Ascending aorta (tissue), 2 donors: Measurements from ENCODE around the gene IPP. TPM values are rescaled to one million over a fixed set of nuclear protein-coding genes. Genes with fewer than 3 reads are reported as not detected.
"Not testable (repeated sequence)": the region's sequence is repeated elsewhere in the genome, so short reads cannot be mapped to it uniquely, and the experiment has no call there.

Source experiments
- DNase-seq, 2 donors: peaks; one replicate each; pipeline ENCODE4 v3.0.0-alpha.2; 2019; ENCODE audit warnings: low spot score in 2 of 2
- H3K27ac ChIP-seq, 2 donors: fragments of 200-600 bp; sonication (generic); one replicate each; pipeline ENCODE4 v1.5.1; 2016 to 2017; ENCODE audit warnings: mild to moderate bottlenecking in 1 of 2
- H3K27me3 ChIP-seq: fragments of 200-600 bp; sonication (generic); one replicate; pipeline ENCODE4 v1.5.1; 2017
- H3K36me3 ChIP-seq, 2 donors: fragments of 200-600 bp; sonication (generic); one replicate each; pipeline ENCODE4 v1.5.1; 2016
- H3K4me1 ChIP-seq, 2 donors: fragments of 200-600 bp; sonication (generic); one replicate each; pipeline ENCODE4 v1.5.1; 2016 to 2017; ENCODE audit warnings: mild to moderate bottlenecking in 1 of 2
- H3K4me3 ChIP-seq, 2 donors: fragments of 200-600 bp; sonication (generic); one replicate each; pipeline ENCODE4 v1.5.1; 2016 to 2017; ENCODE audit warnings: mild to moderate bottlenecking in 1 of 2
- H3K9me3 ChIP-seq, 2 donors: fragments of 200-600 bp; sonication (generic); one replicate each; pipeline ENCODE4 v1.5.1; 2016
- CTCF ChIP-seq, 3 experiments: fragments of 200-600 bp in 2 of 3; fragments of 450-650 bp in 1 of 3; sonication (generic) in 2 of 3; IDR thresholded peaks; one replicate each; pipeline ENCODE4 v1.5.1; 2016 to 2019; ENCODE audit warnings: antibody characterized with exemption in 3 of 3, mild to moderate bottlenecking in 1 of 3, moderate library complexity in 1 of 3
- intact Hi-C: fragments of 100-400 bp; cut with DNase I; formaldehyde crosslinking; loops from one replicate; pipeline ENCODE4 v1.15.1; 2023
- total RNA-seq: library from RNA; depleted of rRNA; stranded (reverse); fragments of >200 nt; gene quantifications from one replicate; pipeline ENCODE4 v1.1.0, GENCODE V29; 2016

IPP gene
- total RNA-seq, 1 donor from 2014 or later = 5.5 TPM

- H3K27me3 ChIP-seq = no peaks in the 10 kb centered on the region
- no peak for TF ChIP-seq CTCF (IDR thresholded peaks at IDR 0.05)
- no peak overlapping the region for H3K4me3 ChIP-seq
- H3K4me1 ChIP-seq = peaks cover 3 to 13% of the 10 kb centered on the region in 2 donors
- no peak for DNase-seq
- intact Hi-C loops = loop anchor here (5.0 kb wide), 2 partner anchors 130 to 170 kb away; partner anchors contain the start of gene NASP
- no peaks in the 10 kb centered on the region for H3K9me3 ChIP-seq
- no peaks in the 10 kb centered on the region for H3K36me3 ChIP-seq
- no peak overlapping the region for H3K27ac ChIP-seq
These were observed 2.1 kb upstream of the IPP start for GRCh38 chr1:45752441-45753052.

GRCh38 chr1:45752014-45752413 is 1.6 kb upstream of the IPP start:
- H3K27me3 ChIP-seq = no peaks in the 10 kb centered on the region
- peaks cover 3 to 13% of the 10 kb centered on the region in 2 donors for H3K4me1 ChIP-seq
- peak overlapping the region; percentile 90 to 98 for H3K27ac ChIP-seq
- no peaks in the 10 kb centered on the region for H3K36me3 ChIP-seq
- TF ChIP-seq CTCF (IDR thresholded peaks at IDR 0.05) = no peak
- no peaks in the 10 kb centered on the region for H3K9me3 ChIP-seq
- DNase-seq = no peak
- intact Hi-C loops = loop anchor here (5.0 kb wide), 2 partner anchors 130 to 170 kb away; partner anchors contain the start of gene NASP
- no peak overlapping the region for H3K4me3 ChIP-seq

- peak overlapping the region; percentile 68 to 82 for H3K4me3 ChIP-seq
- not testable (repeated sequence) for H3K36me3 ChIP-seq, H3K27me3 ChIP-seq, DNase-seq, H3K9me3 ChIP-seq
- H3K27ac ChIP-seq = peak overlapping the region; percentile 90 to 98
- intact Hi-C loops = loop anchor here (5.0 kb wide), 2 partner anchors 131 to 169 kb away; partner anchors contain the start of gene NASP
- peaks cover 3 to 13% of the 10 kb centered on the region in 2 donors for H3K4me1 ChIP-seq
These were observed 786 bp upstream of the IPP start for GRCh38 chr1:45751039-45751838.

- peaks cover 9 to 11% of the 10 kb centered on the region in 2 donors for H3K36me3 ChIP-seq
- intact Hi-C loops = no loop called here
- no peak overlapping the region for H3K4me3 ChIP-seq
- H3K27ac ChIP-seq = no peak overlapping the region
- no peaks in the 10 kb centered on the region for H3K9me3 ChIP-seq
- H3K27me3 ChIP-seq = no peaks in the 10 kb centered on the region
- peaks cover 3 to 13% of the 10 kb centered on the region in 2 donors for H3K4me1 ChIP-seq
- no peak for TF ChIP-seq CTCF (IDR thresholded peaks at IDR 0.05)
- no peak for DNase-seq
These were observed 3.5 kb downstream of the IPP start for GRCh38 chr1:45746922-45747321.

- DNase-seq, H3K9me3 ChIP-seq, H3K27ac ChIP-seq, H3K4me3 ChIP-seq, H3K4me1 ChIP-seq, H3K27me3 ChIP-seq, intact Hi-C loops, H3K36me3 ChIP-seq: not testable (repeated sequence)
These were observed 10.8 kb downstream of the IPP start for GRCh38 chr1:45739641-45740156.

GRCh38 chr1:45739137-45739536 is 11.3 kb downstream of the IPP start:
- Histone ChIP-seq H3K27ac (no peak overlapping the region), H3K9me3 (no peaks in the 10 kb centered on the region), H3K4me1 (no peaks in the 10 kb centered on the region), H3K36me3 (peaks cover 2 to 4% of the 10 kb centered on the region in 2 donors), H3K4me3 (no peak overlapping the region), H3K27me3 (no peaks in the 10 kb centered on the region)
- intact Hi-C loops = no loop called here
- TF ChIP-seq CTCF (IDR thresholded peaks at IDR 0.05) = no peak
- no peak for DNase-seq
